ENCODE measurements around the gene SLC8B1. TPM values are rescaled to one million over a fixed set of nuclear protein-coding genes. Genes with fewer than 3 reads are reported as not detected.

The SLC8B1 gene
- total RNA-seq, 1 donor from 2014 or later: 27.9 TPM

GRCh38 chr12:113299619-113300237 lies 35.2 kb downstream of the SLC8B1 start:
- peaks cover 17% of the 10 kb centered on the region for H3K4me1 Mint-ChIP-seq (ENCODE audit: low read depth, unreplicated experiment)
- no peaks in the 10 kb centered on the region for H3K36me3 Mint-ChIP-seq (ENCODE audit: unreplicated experiment)
- peak overlapping the region; percentile 55 for H3K27ac Mint-ChIP-seq (ENCODE audit: unreplicated experiment)
- DNase-seq: no peak
- peaks cover 8% of the 10 kb centered on the region for H3K9me3 Mint-ChIP-seq (ENCODE audit: unreplicated experiment)
- H3K27me3 Mint-ChIP-seq (ENCODE audit: unreplicated experiment): peaks cover 4% of the 10 kb centered on the region
- no peak for TF ChIP-seq CTCF (IDR thresholded peaks at IDR 0.05; ENCODE audit: partially characterized antibody, unreplicated experiment)
- no peak overlapping the region for H3K4me3 Mint-ChIP-seq (ENCODE audit: unreplicated experiment)

- H3K4me3 Mint-ChIP-seq (ENCODE audit: unreplicated experiment): peak overlapping the region; percentile 30
- peaks cover 4% of the 10 kb centered on the region for H3K27me3 Mint-ChIP-seq (ENCODE audit: unreplicated experiment)
- H3K9me3 Mint-ChIP-seq (ENCODE audit: unreplicated experiment): peaks cover 8% of the 10 kb centered on the region
- DNase-seq: no peak
- H3K36me3 Mint-ChIP-seq (ENCODE audit: unreplicated experiment): no peaks in the 10 kb centered on the region
- peaks cover 17% of the 10 kb centered on the region for H3K4me1 Mint-ChIP-seq (ENCODE audit: low read depth, unreplicated experiment)
- no peak for TF ChIP-seq CTCF (IDR thresholded peaks at IDR 0.05; ENCODE audit: partially characterized antibody, unreplicated experiment)
- H3K27ac Mint-ChIP-seq (ENCODE audit: unreplicated experiment): peak overlapping the region; percentile 62
Measured at GRCh38 chr12:113298861-113299545, 35.9 kb downstream of the SLC8B1 start.

- DNase-seq: no peak
- Mint-ChIP-seq H3K27me3 (ENCODE audit: unreplicated experiment) (peaks cover 4% of the 10 kb centered on the region), H3K36me3 (ENCODE audit: unreplicated experiment) (no peaks in the 10 kb centered on the region), H3K9me3 (ENCODE audit: unreplicated experiment) (peaks cover 8% of the 10 kb centered on the region), H3K27ac (ENCODE audit: unreplicated experiment) (peak overlapping the region; percentile 43), H3K4me1 (ENCODE audit: low read depth, unreplicated experiment) (peaks cover 17% of the 10 kb centered on the region), H3K4me3 (ENCODE audit: unreplicated experiment) (peak overlapping the region; percentile 30)
- TF ChIP-seq CTCF (IDR thresholded peaks at IDR 0.05; ENCODE audit: partially characterized antibody, unreplicated experiment): no peak
Measured at GRCh38 chr12:113298472-113298817, 36.5 kb downstream of the SLC8B1 start.

- TF ChIP-seq CTCF (IDR thresholded peaks at IDR 0.05; ENCODE audit: partially characterized antibody, unreplicated experiment): no peak
- no peaks in the 10 kb centered on the region for H3K36me3 Mint-ChIP-seq (ENCODE audit: unreplicated experiment)
- peak overlapping the region; percentile 30 for H3K4me3 Mint-ChIP-seq (ENCODE audit: unreplicated experiment)
- no peak for DNase-seq
- H3K9me3 Mint-ChIP-seq (ENCODE audit: unreplicated experiment): peaks cover 8% of the 10 kb centered on the region
- H3K27ac Mint-ChIP-seq (ENCODE audit: unreplicated experiment): peak overlapping the region; percentile 43
- peaks cover 4% of the 10 kb centered on the region for H3K27me3 Mint-ChIP-seq (ENCODE audit: unreplicated experiment)
- peaks cover 14% of the 10 kb centered on the region for H3K4me1 Mint-ChIP-seq (ENCODE audit: low read depth, unreplicated experiment)
Measured at GRCh38 chr12:113297621-113298471, 37.1 kb downstream of the SLC8B1 start.
